NCI-H128 (cell line): ENCODE measurements around the gene IL25.

Experiments
- DNase-seq: peaks from one replicate; lab custom pipeline; 2025; ENCODE audit not compliant: unreplicated experiment; lab: John Stamatoyannopoulos, UW

Gene IL25

DNA sequence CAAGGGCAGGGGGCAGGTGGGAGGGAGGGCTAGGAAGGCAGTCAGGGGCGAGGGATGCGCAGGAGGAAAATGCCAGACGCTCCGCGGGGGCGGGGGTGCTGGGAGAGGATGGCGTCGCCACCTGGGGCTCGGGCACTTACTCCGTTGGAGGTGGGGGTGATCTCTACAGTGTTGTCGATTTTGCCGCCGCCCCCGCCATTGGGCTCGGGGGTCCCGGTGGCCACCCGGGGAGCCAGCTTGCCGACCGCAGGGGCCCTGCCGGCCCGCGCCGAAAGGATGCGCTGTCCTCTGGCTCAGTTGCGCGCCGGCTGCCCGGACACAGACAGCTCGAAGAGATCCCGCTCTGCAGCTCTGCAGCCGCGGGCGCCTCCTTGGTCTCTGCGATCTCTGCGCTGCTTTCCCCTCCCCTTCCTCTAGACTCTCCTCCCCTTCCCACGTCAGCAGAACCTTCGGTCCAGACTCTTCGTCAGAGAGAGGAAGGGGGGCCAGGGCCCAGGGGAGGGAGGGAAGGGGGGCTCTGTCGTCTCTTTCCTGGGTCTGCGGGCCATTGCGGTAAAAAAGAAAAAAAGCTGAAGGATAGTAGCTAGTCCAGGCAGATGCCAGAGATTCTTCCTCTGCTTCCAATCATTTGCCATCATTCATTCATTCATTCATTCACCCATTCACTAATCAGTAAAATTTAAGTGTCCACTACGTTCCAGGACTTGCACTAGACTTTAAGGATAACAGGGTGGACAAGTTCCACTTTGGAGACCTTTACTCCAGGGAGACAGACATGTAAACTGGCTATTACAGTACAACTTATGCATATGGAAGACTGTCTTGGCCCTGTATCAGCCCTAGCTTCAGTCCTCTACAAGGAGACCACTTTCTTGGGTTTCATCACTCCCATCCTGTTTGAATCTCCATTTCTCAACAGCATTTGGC is 19.8 kb upstream of the IL25 start, which contains the start of gene SLC22A17:
Gene SLC22A17, minus strand, starts transcription at position 382 of the 927 bp plus-strand sequence.
- peak; percentile 55 for DNase-seq

DNA sequence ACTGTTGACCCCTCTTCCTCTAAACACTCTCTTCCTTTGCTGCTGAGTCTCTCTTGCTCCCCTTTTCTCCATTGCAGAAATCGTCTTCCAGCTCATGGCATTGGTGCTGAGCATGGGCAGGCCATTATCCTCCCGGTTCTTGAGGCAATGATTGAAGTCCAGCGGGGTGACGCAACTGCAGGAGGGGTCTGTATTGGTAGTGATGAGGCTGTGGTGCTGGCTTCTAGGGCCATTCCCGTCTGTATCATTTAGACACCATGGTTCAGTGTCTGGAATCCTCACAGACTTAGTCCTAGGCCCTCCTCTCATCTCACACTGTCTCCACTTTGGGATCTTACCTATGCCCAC is 19.2 kb upstream of the IL25 start:
- DNase-seq, result no peak

DNA sequence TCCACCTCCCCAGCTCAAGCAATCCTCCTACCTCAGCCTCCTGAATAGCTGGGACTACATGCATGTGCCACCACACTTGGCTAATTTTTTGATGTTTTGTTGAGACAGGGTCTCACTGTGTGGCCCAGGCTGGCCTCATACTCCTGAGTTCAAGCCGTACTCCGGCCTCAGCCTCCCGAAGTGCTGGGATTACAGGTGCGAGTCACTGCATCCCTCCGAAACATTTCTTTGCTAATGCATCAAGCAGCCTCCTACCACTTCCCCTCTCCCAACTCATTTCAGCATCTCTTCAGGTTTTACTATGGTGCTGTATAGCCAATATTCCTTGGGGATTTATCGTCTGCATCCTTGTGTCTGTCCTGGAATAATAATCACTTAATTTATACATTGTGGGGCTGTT is 17.6 kb upstream of the IL25 start:
- DNase-seq, result no peak

DNA sequence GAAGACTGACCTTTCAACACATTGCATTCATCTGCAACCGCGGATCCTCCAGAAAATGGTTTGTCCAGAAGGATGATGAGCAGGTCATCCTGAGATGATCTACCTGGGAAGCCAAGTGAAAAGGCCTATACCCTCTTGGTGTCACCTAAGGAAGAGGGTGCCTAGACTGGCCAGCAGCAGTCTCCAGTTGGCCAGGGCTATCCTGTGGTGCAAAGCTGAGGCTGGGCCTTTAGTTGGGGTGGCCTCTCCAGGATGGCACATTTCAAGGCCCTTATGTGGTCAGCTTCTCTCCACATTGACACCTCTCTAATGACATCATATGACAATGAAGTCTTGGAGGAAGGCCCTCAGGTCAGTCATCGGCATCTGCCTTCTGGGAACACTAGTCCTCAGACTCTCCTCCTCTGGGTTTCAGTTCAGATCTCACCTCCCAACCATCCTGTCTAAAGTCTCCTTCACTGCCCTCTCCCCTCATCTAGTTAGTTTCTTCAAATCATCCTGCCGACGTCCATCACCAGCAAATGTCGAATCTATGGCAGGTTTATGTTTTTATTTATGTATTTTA is 16.7 kb upstream of the IL25 start:
- no peak for DNase-seq

DNA sequence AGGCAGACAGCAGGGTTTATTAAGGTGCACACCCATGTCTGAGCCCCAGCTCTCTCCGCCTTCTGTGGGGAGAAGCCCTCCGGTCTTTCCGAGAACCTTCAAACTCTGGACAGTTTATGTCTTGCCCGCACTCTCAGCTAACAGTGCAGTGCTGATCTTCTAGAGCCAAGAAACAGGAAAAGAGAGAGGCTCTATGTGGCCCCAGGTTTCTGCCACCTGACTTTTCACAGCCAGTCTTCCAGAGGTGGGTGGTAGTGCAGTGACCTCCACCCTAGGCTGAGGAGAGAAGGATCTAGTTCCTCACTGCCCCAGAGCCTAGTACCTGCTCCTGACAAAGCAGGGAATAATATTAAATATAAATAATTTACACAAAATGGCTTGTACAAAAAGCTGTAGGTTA is 15.9 kb upstream of the IL25 start:
- no peak for DNase-seq

DNA sequence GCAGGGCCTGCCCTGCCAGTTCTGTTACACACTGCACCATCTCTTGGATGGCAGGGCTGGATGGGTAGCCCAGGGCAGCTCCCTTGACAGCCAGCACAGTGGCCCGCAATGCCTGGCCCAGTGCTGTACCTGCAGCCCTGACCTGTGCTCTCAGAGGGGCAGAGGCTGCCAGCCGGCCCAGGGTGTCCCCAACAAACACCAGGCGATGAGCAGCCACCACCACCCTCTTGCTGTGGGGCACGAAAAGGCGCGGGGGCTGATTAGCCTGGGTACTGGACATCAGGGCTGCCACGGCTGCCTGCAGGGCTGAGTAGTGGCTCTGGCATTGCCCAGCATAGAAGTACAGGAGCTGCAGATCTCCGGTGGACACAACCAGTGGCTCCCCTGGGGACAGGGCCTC is 15.3 kb upstream of the IL25 start:
- DNase-seq, result no peak

DNA sequence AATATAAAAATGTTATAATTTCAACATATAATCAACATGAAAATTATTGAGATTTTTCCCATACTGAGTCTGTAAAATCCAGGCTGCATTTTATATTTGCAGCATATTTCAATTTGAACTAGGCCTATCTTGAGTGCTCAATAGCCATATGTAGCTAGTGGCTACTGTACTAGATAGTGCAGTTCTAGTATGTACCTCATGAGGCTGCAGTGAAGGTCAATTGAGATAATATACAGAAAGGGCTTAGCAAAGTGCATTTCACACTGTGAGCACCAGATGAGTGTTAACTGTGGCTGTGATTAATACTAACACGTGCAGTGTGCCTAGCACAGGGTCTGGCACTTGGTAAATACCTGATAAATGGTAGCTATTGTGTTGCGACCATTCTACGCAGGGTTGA is 14.6 kb upstream of the IL25 start:
- no peak for DNase-seq

DNA sequence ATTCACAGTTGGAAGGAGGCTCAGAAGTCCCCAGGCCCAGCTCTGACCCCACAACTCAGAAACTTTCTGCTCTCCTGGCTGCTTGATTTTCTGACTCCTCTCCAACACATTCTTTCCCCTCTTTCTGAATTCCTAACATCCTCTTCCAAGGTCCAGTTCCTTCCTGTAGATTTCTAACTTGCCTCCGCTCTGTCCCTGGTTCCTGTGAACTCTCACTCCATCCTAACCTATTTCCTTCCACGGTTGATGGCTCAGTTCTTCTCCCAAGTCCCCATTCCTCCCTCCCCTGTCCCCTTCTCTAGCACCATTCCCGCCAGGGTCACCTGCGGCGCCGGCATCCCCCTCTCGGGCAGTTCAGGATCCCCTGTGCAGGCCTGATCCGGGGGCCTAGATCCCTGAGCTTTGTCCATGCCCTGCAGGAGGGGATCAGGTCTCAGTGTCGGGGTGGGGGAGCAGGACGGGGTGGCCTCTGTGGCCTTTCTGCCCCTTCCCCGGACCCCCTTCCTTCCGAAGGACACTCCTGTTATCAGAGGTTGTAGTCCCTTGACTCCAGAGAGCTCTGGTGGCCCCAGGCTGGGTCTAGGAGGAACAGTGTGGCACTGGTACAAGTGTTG is 13.9 kb upstream of the IL25 start:
- DNase-seq, result no peak

DNA sequence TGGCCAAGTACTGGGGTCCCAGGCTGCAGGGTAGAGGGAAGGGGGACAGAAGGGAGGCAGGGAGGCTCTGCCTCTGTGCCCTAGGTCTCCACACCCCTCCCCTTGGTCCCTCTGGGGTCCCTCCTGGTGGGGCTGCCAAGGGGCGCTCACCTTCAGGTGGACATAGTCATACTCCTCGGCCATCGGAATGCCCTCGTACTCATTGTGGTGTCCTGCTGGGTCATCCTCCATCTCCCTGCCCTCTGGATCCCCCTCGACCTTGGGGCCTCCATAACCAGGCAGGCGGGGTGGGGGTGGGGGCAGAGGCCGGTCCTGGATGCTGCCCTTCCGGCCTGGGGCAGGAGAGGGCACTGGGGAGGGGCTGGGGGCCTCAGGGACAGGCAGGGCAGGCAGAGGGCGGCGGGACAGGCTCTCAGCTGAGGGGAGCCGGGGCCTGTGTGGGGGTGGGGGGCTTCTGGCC is 13.4 kb upstream of the IL25 start:
- no peak for DNase-seq

DNA sequence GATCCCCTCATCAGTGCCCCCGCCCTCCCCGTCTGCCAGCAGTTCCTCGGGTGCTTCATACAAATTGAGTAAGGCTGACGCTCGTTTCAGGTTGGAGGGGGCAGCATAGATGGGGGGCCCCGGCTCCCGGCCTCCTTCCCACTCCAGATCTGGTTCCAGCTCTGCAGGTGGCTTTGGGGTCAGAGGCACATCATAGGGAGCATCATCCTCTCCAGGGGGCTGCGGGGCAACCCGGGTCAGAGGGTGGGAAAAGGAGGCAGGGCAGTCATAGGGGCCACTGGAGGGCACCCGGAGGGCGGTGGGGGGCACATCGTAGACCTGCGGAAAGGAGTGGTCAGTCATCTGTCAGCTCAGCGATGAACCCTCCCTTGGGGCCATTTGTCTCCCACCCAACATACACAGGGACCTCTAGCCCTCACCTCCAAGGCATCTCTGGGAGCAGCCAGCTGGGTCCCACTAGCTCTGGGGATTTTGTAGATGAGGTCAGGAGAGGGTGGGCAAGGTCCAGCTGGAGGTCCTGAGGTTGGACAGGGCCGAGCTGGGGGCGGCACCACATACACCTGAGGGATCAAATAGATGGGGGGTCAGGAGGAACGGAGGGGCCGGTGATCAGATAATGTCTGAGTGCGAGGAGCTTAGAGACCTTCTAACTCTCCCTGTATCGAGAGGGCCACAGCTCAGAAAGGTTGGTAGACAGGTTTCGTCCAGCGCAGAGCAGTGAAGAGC is 12.7 kb upstream of the IL25 start:
- no peak for DNase-seq

DNA sequence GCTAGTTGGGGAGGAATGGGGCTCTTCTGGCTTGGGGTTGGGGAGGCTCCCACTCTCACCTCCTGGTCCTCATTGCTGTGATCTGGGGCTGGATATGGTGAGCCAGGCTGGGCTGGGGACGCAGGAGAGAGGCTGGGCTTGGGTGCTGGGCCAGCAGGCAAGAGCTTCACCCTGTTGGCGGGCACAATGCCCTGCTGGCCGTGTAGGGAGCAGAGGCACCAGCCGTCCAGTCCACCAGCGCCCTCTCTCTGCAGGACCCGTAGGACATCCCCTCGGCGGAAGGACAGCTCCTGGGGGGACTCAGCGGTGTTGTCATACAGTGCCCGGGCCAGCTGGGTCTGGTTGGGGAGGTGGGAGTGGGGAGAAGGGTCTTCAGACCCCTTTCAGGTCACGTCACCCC is 12.1 kb upstream of the IL25 start:
- no peak for DNase-seq

DNA sequence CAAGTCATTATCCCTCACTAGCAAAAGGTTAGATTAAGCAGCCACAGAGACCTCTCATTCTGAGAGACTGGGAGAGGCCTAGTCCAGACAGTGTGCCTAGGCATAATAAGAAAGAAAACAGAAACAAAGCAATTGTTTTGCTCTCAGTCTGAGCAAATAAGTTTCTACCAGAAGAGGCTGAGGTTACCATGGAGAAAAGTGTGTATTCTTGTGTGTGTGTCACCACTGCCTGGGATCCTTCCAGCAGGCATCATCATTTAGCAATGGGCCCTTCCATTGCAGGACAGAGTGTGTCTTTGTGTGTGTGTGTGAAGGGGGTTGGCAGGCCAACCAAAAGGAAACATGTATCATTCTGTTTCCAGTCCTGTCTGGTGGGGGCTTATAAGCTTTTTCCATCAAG is 11.3 kb upstream of the IL25 start:
- DNase-seq, result no peak

DNA sequence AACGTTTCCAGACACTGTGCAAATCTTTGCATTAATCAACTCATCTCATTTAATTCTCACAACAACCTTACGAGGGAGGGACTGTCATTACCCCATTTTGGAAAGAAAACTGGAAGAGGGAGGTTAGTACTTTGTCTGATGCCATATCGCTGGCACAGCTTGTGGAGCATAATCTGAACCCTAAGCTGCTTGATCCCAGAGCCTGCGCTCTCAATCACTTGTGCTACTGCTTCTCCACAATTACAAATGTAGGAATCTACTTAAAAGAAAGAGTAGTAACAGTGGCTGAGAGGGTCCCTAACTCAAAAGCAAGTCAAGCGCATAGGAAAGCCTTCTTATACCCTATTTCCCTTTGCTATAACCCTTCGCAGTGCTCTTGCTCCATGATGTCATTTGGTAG is 10.8 kb upstream of the IL25 start:
- DNase-seq, result no peak

DNA sequence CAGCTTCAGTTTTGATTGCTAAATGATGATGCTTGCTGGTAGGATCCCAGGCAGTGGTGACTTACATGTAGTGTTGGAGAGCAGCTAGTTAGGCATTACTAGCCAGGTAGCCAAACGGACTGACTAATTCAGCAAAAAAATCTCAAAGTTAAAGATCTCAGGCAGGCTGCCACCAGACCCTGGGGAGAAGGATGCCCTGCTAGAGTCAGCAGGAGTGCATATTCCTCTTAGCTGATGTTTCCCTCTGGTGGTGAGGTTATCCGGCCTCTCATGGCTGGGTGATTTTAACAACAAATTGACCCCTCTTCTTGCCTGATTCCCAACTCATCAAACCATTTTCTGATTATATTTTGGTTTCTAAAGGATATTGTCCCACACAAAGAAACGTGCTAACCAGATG is 10.4 kb upstream of the IL25 start:
- DNase-seq, result no peak

DNA sequence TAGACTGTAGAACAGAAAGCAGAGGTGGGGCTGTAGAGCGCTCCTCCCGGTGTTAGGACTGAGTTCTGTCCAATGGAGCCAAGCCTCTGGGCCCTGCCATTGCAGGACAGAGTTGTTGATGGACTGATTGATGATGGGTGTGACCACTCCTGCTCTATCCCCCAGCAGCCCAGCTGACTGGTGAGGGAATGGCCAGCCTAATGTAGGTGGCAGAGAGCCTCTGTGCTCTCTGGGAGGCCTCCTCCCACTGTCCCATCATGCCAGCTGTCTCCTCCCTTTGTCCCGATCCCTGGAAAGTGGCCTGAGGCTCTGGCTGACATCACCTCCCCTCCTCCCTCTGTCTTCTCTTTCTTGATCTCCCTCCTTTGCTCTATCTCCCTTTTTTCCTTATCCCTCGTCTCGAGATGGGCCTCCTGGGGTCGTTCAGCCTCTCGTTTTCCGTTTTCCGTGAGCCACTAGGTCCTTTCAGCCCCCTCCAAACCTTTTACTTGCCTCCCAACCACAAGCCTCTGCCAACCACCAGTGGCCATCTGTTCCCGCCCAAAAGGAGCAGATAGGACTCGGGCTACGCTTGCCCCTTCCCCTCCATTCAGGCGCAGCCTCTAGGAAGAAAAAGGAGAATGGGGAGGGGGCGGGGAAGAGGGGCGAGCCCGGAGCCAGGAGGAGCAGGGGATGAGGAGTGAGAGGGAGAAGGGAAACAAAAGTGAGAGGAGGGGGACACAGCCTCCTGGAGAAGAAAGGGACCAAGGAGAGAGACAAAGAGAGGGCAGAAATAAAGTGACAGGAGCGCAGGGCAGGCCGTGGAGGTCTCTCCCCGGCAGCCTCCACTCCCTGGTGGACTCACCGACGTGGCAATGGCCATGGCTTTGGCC is 8.2 kb upstream of the IL25 start:
- no peak for DNase-seq

DNA sequence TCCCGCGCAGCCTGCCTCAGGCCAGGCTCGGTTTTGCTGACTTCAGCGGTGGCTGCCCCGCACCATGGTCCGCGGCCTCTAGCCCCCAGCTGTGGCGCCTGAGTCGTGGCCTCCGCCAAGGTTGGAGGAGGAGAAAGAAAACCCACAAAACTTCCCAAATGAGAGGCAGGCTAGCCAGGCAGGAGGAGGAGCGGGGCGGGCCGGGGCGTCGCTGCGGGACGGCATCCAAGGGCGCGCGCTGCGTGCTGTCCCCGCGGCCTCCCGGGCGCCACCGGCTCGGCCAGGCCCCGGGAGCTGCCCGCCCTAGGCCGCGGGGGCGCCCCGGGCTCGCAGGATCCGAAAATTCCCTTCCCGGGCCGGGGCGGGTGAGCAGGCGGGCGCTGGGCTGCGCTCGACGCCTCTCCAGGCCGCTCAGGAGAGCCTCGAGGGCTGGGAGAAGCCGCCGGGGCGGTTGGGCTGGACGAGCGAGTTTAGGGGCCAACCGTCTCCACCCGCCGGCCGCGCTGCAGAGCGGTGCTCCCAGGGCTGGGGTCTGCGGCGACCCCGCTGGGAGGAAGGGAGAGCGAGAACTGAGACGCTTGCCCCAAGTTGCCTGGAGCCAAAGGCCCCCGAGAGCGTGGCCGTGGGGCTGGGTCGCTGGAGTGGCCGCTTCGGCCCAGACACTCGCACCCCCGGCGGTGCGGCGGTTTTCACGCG is 7.4 kb upstream of the IL25 start, which contains the start of gene EFS:
Gene EFS, minus strand, starts transcription at position 137 of the 696 bp plus-strand sequence. CDS start 147 bp downstream, outside the sequence.
- no peak for DNase-seq

DNA sequence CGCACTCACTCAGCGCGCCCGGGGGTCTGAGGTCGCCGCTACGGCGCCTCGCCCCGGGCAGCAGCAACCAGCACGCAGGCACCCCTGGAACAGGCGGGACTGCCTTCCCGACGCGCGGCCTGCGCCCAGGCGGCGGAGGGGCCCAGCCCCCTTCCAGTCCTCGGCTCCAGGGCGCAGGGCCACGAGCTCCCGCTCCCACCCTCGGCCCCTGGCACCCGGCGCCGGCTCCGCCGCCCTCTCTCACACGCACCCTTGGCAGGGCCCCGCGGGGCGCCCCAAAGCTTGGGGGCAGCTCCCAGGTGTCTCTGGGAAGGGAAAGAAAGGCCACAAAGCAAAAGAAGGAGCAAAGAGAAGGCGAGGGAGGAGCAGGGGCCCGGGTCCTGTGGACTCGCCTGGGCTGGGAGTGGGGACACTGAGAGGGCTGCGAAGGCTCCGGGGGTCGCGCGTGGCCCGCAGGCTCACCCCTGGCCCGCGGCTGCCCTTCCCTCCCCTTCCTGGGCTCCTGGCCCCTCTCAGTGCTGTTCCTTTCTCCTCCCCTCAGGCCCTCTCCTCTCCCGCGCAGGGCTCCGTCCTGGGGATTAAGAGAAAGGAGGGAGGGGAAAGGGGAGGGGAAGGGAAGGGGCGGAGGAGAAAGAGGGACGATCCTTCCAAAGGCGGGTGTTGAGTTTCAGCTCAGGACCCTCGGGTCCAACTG is 6.7 kb upstream of the IL25 start:
- no peak for DNase-seq

DNA sequence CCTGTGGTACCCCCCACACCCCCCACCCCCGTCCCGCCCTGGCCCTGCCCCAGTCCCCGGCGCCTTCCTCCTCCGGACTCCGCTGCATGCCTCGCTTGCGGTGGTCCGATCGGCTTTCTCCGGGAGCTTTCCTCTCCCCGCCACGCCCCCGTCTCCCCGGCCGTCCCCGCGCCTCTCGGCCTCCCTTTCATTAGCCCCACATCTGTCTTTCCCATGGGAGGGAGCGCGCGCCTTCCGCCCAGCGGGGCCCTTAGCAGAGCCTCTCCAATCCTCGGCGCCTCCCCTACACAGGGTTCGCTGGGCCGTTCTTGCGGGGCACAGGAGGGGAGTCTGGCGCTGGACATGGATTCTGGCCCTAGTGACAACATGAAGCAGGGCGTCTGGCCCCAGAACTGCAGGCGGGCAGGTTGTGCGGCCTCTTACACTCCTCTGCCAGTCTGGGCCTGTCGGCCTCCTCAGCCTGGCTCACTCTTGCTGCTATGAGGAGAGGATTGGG is 6.1 kb upstream of the IL25 start:
- no peak for DNase-seq

DNA sequence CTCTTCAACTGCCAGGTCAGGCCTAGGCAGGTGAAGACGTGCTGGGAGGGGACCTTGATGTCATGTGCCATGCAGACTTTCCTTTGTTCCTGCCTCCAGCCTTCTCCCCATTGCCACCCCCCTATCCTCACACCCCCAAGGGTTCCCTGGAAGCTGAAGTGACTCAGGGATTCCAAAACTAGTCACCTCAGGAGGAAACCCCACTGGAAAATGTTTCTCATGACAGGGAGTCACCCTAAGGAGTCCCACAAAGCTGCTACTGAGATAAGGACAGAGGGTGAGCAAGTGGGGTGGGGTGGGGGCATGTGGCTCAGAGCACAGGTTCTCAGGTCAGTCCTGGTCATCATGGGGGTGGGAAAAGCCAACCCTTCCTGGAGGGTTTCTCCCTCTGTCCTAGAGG is 2.4 kb upstream of the IL25 start:
- DNase-seq, result no peak
